Measurements from ENCODE around the gene GRHL3. TPM values are rescaled to one million over a fixed set of nuclear protein-coding genes. Genes with fewer than 3 reads are reported as not detected.

Gene GRHL3
- total RNA-seq, 1 donor from 2014 or later, result 6.9 TPM

- Histone ChIP-seq H3K4me3 (ENCODE audit: insufficient read depth, low read depth, low read length) (no peak overlapping the region), H3K9me3 (ENCODE audit: insufficient read depth, low read depth, low read length) (no peaks in the 10 kb centered on the region), H3K4me2 (ENCODE audit: low read length) (no peak overlapping the region), H3K4me1 (ENCODE audit: insufficient read depth, low read length) (peaks cover 20% of the 10 kb centered on the region), H3K79me2 (ENCODE audit: insufficient read depth, low read length) (no peaks in the 10 kb centered on the region), H4K20me1 (ENCODE audit: insufficient read depth, low read length) (peaks cover 4% of the 10 kb centered on the region), H3K27me3 (ENCODE audit: insufficient read depth, low read length) (peaks cover 8% of the 10 kb centered on the region), H2AFZ (ENCODE audit: low read depth, low read length) (no peak overlapping the region), H3K9ac (ENCODE audit: low read length) (no peak overlapping the region), H3K27ac (ENCODE audit: low read depth, low read length) (no peak overlapping the region), H3K36me3 (ENCODE audit: insufficient read depth, low read length) (no peaks in the 10 kb centered on the region)
- no peak for FAIRE-seq
- TF ChIP-seq CTCF (IDR thresholded peaks at IDR 0.05; ENCODE audit: insufficient read depth, low read depth, low read length) (no peak), EZH2 (IDR thresholded peaks at IDR 0.05; ENCODE audit: insufficient read depth, low read length) (no peak)
- H3K27ac Mint-ChIP-seq (ENCODE audit: unreplicated experiment), result no peak overlapping the region
- H3K36me3 Mint-ChIP-seq (ENCODE audit: low read depth, unreplicated experiment), result no peaks in the 10 kb centered on the region
- no peaks in the 10 kb centered on the region for H3K9me3 Mint-ChIP-seq (ENCODE audit: unreplicated experiment)
- H3K27me3 Mint-ChIP-seq (ENCODE audit: low read depth, unreplicated experiment), result peaks cover 27% of the 10 kb centered on the region
- no peak overlapping the region for H3K4me3 Mint-ChIP-seq (ENCODE audit: unreplicated experiment)
- DNase-seq (ENCODE audit: low read depth), result no peak
- peaks cover 4% of the 10 kb centered on the region for H3K4me1 Mint-ChIP-seq (ENCODE audit: low read depth, unreplicated experiment)
Observed at GRCh38 chr1:24288479-24288878, 30.7 kb upstream of the GRHL3 start.

- no peak overlapping the region for H3K27ac ChIP-seq (ENCODE audit: low read depth, low read length)
- no peak overlapping the region for H2AFZ ChIP-seq (ENCODE audit: low read depth, low read length)
- H4K20me1 ChIP-seq (ENCODE audit: insufficient read depth, low read length), result no peaks in the 10 kb centered on the region
- H3K27me3 ChIP-seq (ENCODE audit: insufficient read depth, low read length), result peaks cover 8% of the 10 kb centered on the region
- peak; percentile 88 for DNase-seq (ENCODE audit: low read depth)
- H3K4me1 ChIP-seq (ENCODE audit: insufficient read depth, low read length), result peaks cover 22% of the 10 kb centered on the region
- no peaks in the 10 kb centered on the region for H3K79me2 ChIP-seq (ENCODE audit: insufficient read depth, low read length)
- Mint-ChIP-seq H3K9me3 (ENCODE audit: unreplicated experiment) (no peaks in the 10 kb centered on the region), H3K4me1 (ENCODE audit: low read depth, unreplicated experiment) (peaks cover 10% of the 10 kb centered on the region), H3K4me3 (ENCODE audit: unreplicated experiment) (no peak overlapping the region), H3K36me3 (ENCODE audit: low read depth, unreplicated experiment) (no peaks in the 10 kb centered on the region), H3K27ac (ENCODE audit: unreplicated experiment) (peak overlapping the region; percentile 17), H3K27me3 (ENCODE audit: low read depth, unreplicated experiment) (peaks cover 22% of the 10 kb centered on the region)
- H3K4me2 ChIP-seq (ENCODE audit: low read length), result peak overlapping the region; percentile 3
- FAIRE-seq, result peak; percentile 76
- H3K4me3 ChIP-seq (ENCODE audit: insufficient read depth, low read depth, low read length), result no peak overlapping the region
- no peaks in the 10 kb centered on the region for H3K9me3 ChIP-seq (ENCODE audit: insufficient read depth, low read depth, low read length)
- no peak overlapping the region for H3K9ac ChIP-seq (ENCODE audit: low read length)
- TF ChIP-seq CTCF (IDR thresholded peaks at IDR 0.05; ENCODE audit: insufficient read depth, low read depth, low read length), result no peak
- no peak for TF ChIP-seq EZH2 (IDR thresholded peaks at IDR 0.05; ENCODE audit: insufficient read depth, low read length)
- no peaks in the 10 kb centered on the region for H3K36me3 ChIP-seq (ENCODE audit: insufficient read depth, low read length)
Observed at GRCh38 chr1:24289937-24290595, 29.1 kb upstream of the GRHL3 start.

GRCh38 chr1:24290933-24291487 lies 28.1 kb upstream of the GRHL3 start:
- Histone ChIP-seq H3K36me3 (ENCODE audit: insufficient read depth, low read length) (no peaks in the 10 kb centered on the region), H3K4me3 (ENCODE audit: insufficient read depth, low read depth, low read length) (no peak overlapping the region), H3K79me2 (ENCODE audit: insufficient read depth, low read length) (no peaks in the 10 kb centered on the region), H2AFZ (ENCODE audit: low read depth, low read length) (no peak overlapping the region), H4K20me1 (ENCODE audit: insufficient read depth, low read length) (no peaks in the 10 kb centered on the region), H3K4me2 (ENCODE audit: low read length) (no peak overlapping the region), H3K27ac (ENCODE audit: low read depth, low read length) (no peak overlapping the region), H3K27me3 (ENCODE audit: insufficient read depth, low read length) (peaks cover 8% of the 10 kb centered on the region), H3K9me3 (ENCODE audit: insufficient read depth, low read depth, low read length) (no peaks in the 10 kb centered on the region), H3K9ac (ENCODE audit: low read length) (no peak overlapping the region), H3K4me1 (ENCODE audit: insufficient read depth, low read length) (peaks cover 22% of the 10 kb centered on the region)
- DNase-seq (ENCODE audit: low read depth) (no peak), FAIRE-seq (no peak)
- H3K27me3 Mint-ChIP-seq (ENCODE audit: low read depth, unreplicated experiment), result peaks cover 19% of the 10 kb centered on the region
- TF ChIP-seq CTCF (IDR thresholded peaks at IDR 0.05; ENCODE audit: insufficient read depth, low read depth, low read length) (no peak), EZH2 (IDR thresholded peaks at IDR 0.05; ENCODE audit: insufficient read depth, low read length) (no peak)
- no peak overlapping the region for H3K27ac Mint-ChIP-seq (ENCODE audit: unreplicated experiment)
- H3K9me3 Mint-ChIP-seq (ENCODE audit: unreplicated experiment), result no peaks in the 10 kb centered on the region
- H3K36me3 Mint-ChIP-seq (ENCODE audit: low read depth, unreplicated experiment), result no peaks in the 10 kb centered on the region
- H3K4me1 Mint-ChIP-seq (ENCODE audit: low read depth, unreplicated experiment), result peaks cover 10% of the 10 kb centered on the region
- H3K4me3 Mint-ChIP-seq (ENCODE audit: unreplicated experiment), result peak overlapping the region; percentile 11
